Measurements from ENCODE around the gene ALG6. TPM values are rescaled to one million over a fixed set of nuclear protein-coding genes. Genes with fewer than 3 reads are reported as not detected.

Gene ALG6
- total RNA-seq (10 to 100 TPM; 17.5 to 25.2 (median 22.2) TPM), total RNA-seq (6.3 to 41.8 (median 23.9) reads per million in 29 experiments)
- 33.1 TPM for total RNA-seq (2013)

- Histone ChIP-seq H3K9me3 (no peaks in the 10 kb centered on the region), H3K4me3 (ENCODE audit: control insufficient read depth in 1 of 2, extremely low read depth in 1 of 2, low read length in 1 of 2) (peak within 1 kb of the TSS; percentile 86 to 92), H3K4me1 (ENCODE audit: control insufficient read depth in 1 of 2, extremely low read depth in 1 of 2, insufficient read depth in 2 of 2, low read length in 2 of 2) (peaks cover 0 to 19% of the 10 kb centered on the region in 2 experiments), H3K27ac (ENCODE audit: low read length) (peak within 1 kb of the TSS; percentile 76), H3K27me3 (replicated peaks in 1 of 2; ENCODE audit: control insufficient read depth in 2 of 2, extremely low read depth in 1 of 2, insufficient read depth in 2 of 2, low read length in 1 of 2) (no peaks in the 10 kb centered on the region), H3K36me3 (ENCODE audit: control insufficient read depth in 2 of 2, extremely low read depth in 1 of 2, insufficient read depth in 1 of 2, low read length in 1 of 2) (peaks cover 0 to 9% of the 10 kb centered on the region in 2 donors)
- POLR2A ChIA-PET: no interaction called here
- peaks cover 14% of the 10 kb centered on the region for H3K36me3 Mint-ChIP-seq
- H3K27me3 Mint-ChIP-seq: peaks cover 2 to 5% of the 10 kb centered on the region in 2 donors
- ATAC-seq (replicated peaks in 1 of 4): peak; percentile 90 to 94 (median 92)
- CTCF ChIA-PET: no interaction called here
- WGBS (ENCODE audit: insufficient coverage): 1% methylated on average over 67 of the region's 77 CpGs
- DNase-seq: peak; percentile 64 to 94 (median 77)
- H3K4me1 Mint-ChIP-seq: peaks cover 32 to 41% (median 38%) of the 10 kb centered on the region in 3 donors
- H3K4me3 Mint-ChIP-seq: peak within 1 kb of the TSS; percentile 90 to 94 (median 93)
- peak within 1 kb of the TSS; percentile 83 to 87 for H3K27ac Mint-ChIP-seq
- no peaks in the 10 kb centered on the region for H3K9me3 Mint-ChIP-seq
Measured at GRCh38 chr1:63367215-63368103, at the start of gene ALG6. ALG6 (plus strand) TSS chr1:63367627; CDS start chr1:63370978, 3,351 bp downstream.

- peaks cover 28 to 72% of the 10 kb centered on the region in 2 experiments for H3K27me3 ChIP-seq (replicated peaks in 1 of 2; ENCODE audit: control insufficient read depth in 2 of 2, extremely low read depth in 1 of 2, insufficient read depth in 2 of 2, low read length in 1 of 2)
- no peaks in the 10 kb centered on the region for H3K9me3 ChIP-seq
- no peak for ATAC-seq (replicated peaks in 1 of 4)
Measured at GRCh38 chr1:63317817-63318152, 49.6 kb upstream of the ALG6 start.

GRCh38 chr1:63318201-63318979 lies 49.0 kb upstream of the ALG6 start:
- DNase-seq (no peak), ATAC-seq (replicated peaks in 1 of 4) (no peak)
- peaks cover 23 to 77% of the 10 kb centered on the region in 2 experiments for H3K27me3 ChIP-seq (replicated peaks in 1 of 2; ENCODE audit: control insufficient read depth in 2 of 2, extremely low read depth in 1 of 2, insufficient read depth in 2 of 2, low read length in 1 of 2)
- peak overlapping the region in 1 of 2 donors; percentile 43 for H3K27ac Mint-ChIP-seq
- H3K27ac ChIP-seq (ENCODE audit: low read length): no peak overlapping the region
- H3K36me3 ChIP-seq (ENCODE audit: control insufficient read depth in 2 of 2, extremely low read depth in 1 of 2, insufficient read depth in 1 of 2, low read length in 1 of 2): no peaks in the 10 kb centered on the region
- no peak overlapping the region for H3K4me3 ChIP-seq (ENCODE audit: control insufficient read depth in 1 of 2, extremely low read depth in 1 of 2, low read length in 1 of 2)
- peaks cover 62 to 73% of the 10 kb centered on the region in 2 donors for H3K27me3 Mint-ChIP-seq
- peaks cover 32 to 40% (median 33%) of the 10 kb centered on the region in 3 donors for H3K4me1 Mint-ChIP-seq
- 55% methylated on average over 7 of the region's 28 CpGs for WGBS (ENCODE audit: insufficient coverage)
- peaks cover 12 to 48% of the 10 kb centered on the region in 2 experiments for H3K4me1 ChIP-seq (ENCODE audit: control insufficient read depth in 1 of 2, extremely low read depth in 1 of 2, insufficient read depth in 2 of 2, low read length in 2 of 2)
- H3K9me3 Mint-ChIP-seq: peaks cover 6 to 12% (median 6%) of the 10 kb centered on the region in 3 donors
- peak overlapping the region; percentile 17 to 60 (median 53) for H3K4me3 Mint-ChIP-seq
- CTCF ChIA-PET: no interaction called here
- H3K36me3 Mint-ChIP-seq: peaks cover 15% of the 10 kb centered on the region
- POLR2A ChIA-PET: no interaction called here
- no peaks in the 10 kb centered on the region for H3K9me3 ChIP-seq

More at GRCh38 chr1:63317817-63318152, 49.6 kb upstream of the ALG6 start:
- Mint-ChIP-seq H3K4me1 (peaks cover 31 to 38% (median 33%) of the 10 kb centered on the region in 3 donors), H3K4me3 (peak overlapping the region; percentile 53 to 60 (median 55)), H3K27me3 (peaks cover 62 to 72% of the 10 kb centered on the region in 2 donors), H3K9me3 (peaks cover 6 to 12% (median 6%) of the 10 kb centered on the region in 3 donors), H3K36me3 (peaks cover 15% of the 10 kb centered on the region), H3K27ac (no peak overlapping the region)
- no peaks in the 10 kb centered on the region for H3K36me3 ChIP-seq (ENCODE audit: control insufficient read depth in 2 of 2, extremely low read depth in 1 of 2, insufficient read depth in 1 of 2, low read length in 1 of 2)
- H3K4me3 ChIP-seq (ENCODE audit: control insufficient read depth in 1 of 2, extremely low read depth in 1 of 2, low read length in 1 of 2): peak overlapping the region in 1 of 2 donors; percentile 0
- WGBS (ENCODE audit: insufficient coverage): 21% methylated on average over 8 of the region's 14 CpGs
- H3K27ac ChIP-seq (ENCODE audit: low read length): no peak overlapping the region
- ChIA-PET POLR2A (no interaction called here), CTCF (no interaction called here)
- no peak for DNase-seq
- peaks cover 9 to 44% of the 10 kb centered on the region in 2 experiments for H3K4me1 ChIP-seq (ENCODE audit: control insufficient read depth in 1 of 2, extremely low read depth in 1 of 2, insufficient read depth in 2 of 2, low read length in 2 of 2)

GRCh38 chr1:63319046-63320021 lies 48.1 kb upstream of the ALG6 start:
- Histone ChIP-seq H3K36me3 (ENCODE audit: control insufficient read depth in 2 of 2, extremely low read depth in 1 of 2, insufficient read depth in 1 of 2, low read length in 1 of 2) (no peaks in the 10 kb centered on the region), H3K9me3 (no peaks in the 10 kb centered on the region), H3K27me3 (replicated peaks in 1 of 2; ENCODE audit: control insufficient read depth in 2 of 2, extremely low read depth in 1 of 2, insufficient read depth in 2 of 2, low read length in 1 of 2) (peaks cover 22 to 83% of the 10 kb centered on the region in 2 experiments), H3K4me1 (ENCODE audit: control insufficient read depth in 1 of 2, extremely low read depth in 1 of 2, insufficient read depth in 2 of 2, low read length in 2 of 2) (peaks cover 14 to 55% of the 10 kb centered on the region in 2 experiments), H3K4me3 (ENCODE audit: control insufficient read depth in 1 of 2, extremely low read depth in 1 of 2, low read length in 1 of 2) (no peak overlapping the region), H3K27ac (ENCODE audit: low read length) (no peak overlapping the region)
- ATAC-seq (replicated peaks in 1 of 4): no peak
- ChIA-PET CTCF (interaction anchor here (0.6 to 1.2 kb wide), 3 partner anchors 9 to 218 kb away, joined by 3 to 7 read pairs (median 3); no protein-coding TSS in a partner anchor), POLR2A (no interaction called here)
- Mint-ChIP-seq H3K4me3 (peak overlapping the region in 2 of 3 donors; percentile 39 to 60), H3K4me1 (peaks cover 34 to 42% (median 34%) of the 10 kb centered on the region in 3 donors), H3K9me3 (peaks cover 6 to 12% (median 6%) of the 10 kb centered on the region in 3 donors), H3K27ac (peak overlapping the region in 1 of 2 donors; percentile 67), H3K36me3 (peaks cover 15% of the 10 kb centered on the region), H3K27me3 (peaks cover 56 to 67% of the 10 kb centered on the region in 2 donors)
- peak in 2 of 35 experiments; percentile 8 to 18 for DNase-seq
- WGBS (ENCODE audit: insufficient coverage): 14% methylated on average over 57 of the region's 60 CpGs

- peaks cover 54 to 68% of the 10 kb centered on the region in 2 donors for H3K27me3 Mint-ChIP-seq
- peaks cover 15% of the 10 kb centered on the region for H3K36me3 Mint-ChIP-seq
- CTCF ChIA-PET: interaction anchor here (0.6 to 1.2 kb wide), 3 partner anchors 8 to 217 kb away, joined by 3 to 7 read pairs (median 3); no protein-coding TSS in a partner anchor
- Histone ChIP-seq H3K27me3 (replicated peaks in 1 of 2; ENCODE audit: control insufficient read depth in 2 of 2, extremely low read depth in 1 of 2, insufficient read depth in 2 of 2, low read length in 1 of 2) (peaks cover 21 to 85% of the 10 kb centered on the region in 2 experiments), H3K36me3 (ENCODE audit: control insufficient read depth in 2 of 2, extremely low read depth in 1 of 2, insufficient read depth in 1 of 2, low read length in 1 of 2) (no peaks in the 10 kb centered on the region), H3K4me1 (ENCODE audit: control insufficient read depth in 1 of 2, extremely low read depth in 1 of 2, insufficient read depth in 2 of 2, low read length in 2 of 2) (peaks cover 14 to 58% of the 10 kb centered on the region in 2 experiments), H3K27ac (ENCODE audit: low read length) (no peak overlapping the region), H3K9me3 (no peaks in the 10 kb centered on the region), H3K4me3 (ENCODE audit: control insufficient read depth in 1 of 2, extremely low read depth in 1 of 2, low read length in 1 of 2) (peak overlapping the region in 1 of 2 donors; percentile 56)
- no peak for ATAC-seq (replicated peaks in 1 of 4)
- DNase-seq: peak in 1 of 35 experiments; percentile 26
- H3K4me1 Mint-ChIP-seq: peaks cover 39 to 46% (median 40%) of the 10 kb centered on the region in 3 donors
- WGBS (ENCODE audit: insufficient coverage): 8% methylated on average over 28 of the region's 47 CpGs
- peak overlapping the region in 1 of 2 donors; percentile 43 for H3K27ac Mint-ChIP-seq
- H3K4me3 Mint-ChIP-seq: peak overlapping the region in 2 of 3 donors; percentile 37 to 60
- POLR2A ChIA-PET: no interaction called here
- peaks cover 6 to 12% (median 6%) of the 10 kb centered on the region in 3 donors for H3K9me3 Mint-ChIP-seq
Measured at GRCh38 chr1:63320022-63320721, 47.3 kb upstream of the ALG6 start.
